ENCODE measurements around the gene FXYD5.
"Not testable (repeated sequence)": the region's sequence is repeated elsewhere in the genome, so short reads cannot be mapped to it uniquely, and the experiment has no call there.

The FXYD5 gene

GRCh38 chr19:35184884-35185283 is 30.3 kb downstream of the FXYD5 start:
- Histone ChIP-seq H3K27ac (ENCODE audit: low read length) (no peak overlapping the region), H3K9me3 (ENCODE audit: control insufficient read depth in 2 of 2, low read length in 2 of 2) (peaks cover 0 to 3% of the 10 kb centered on the region in 2 donors), H3K4me1 (ENCODE audit: control insufficient read depth, insufficient read depth, low read length) (no peaks in the 10 kb centered on the region), H3K36me3 (ENCODE audit: control insufficient read depth in 2 of 2, insufficient read depth in 2 of 2, low read length in 2 of 2) (no peaks in the 10 kb centered on the region), H3K4me3 (ENCODE audit: low read length in 2 of 2) (no peak overlapping the region), H3K27me3 (ENCODE audit: control insufficient read depth in 1 of 2, insufficient read depth in 2 of 2, low read length in 2 of 2) (no peaks in the 10 kb centered on the region), H3K9ac (ENCODE audit: low read length in 2 of 2) (no peak overlapping the region)

GRCh38 chr19:35194012-35194984 is 39.8 kb downstream of the FXYD5 start:
- Histone ChIP-seq H3K27ac (ENCODE audit: low read length) (no peak overlapping the region), H3K27me3 (ENCODE audit: control insufficient read depth in 1 of 2, insufficient read depth in 2 of 2, low read length in 2 of 2) (peaks cover 0 to 5% of the 10 kb centered on the region in 2 donors), H3K36me3 (ENCODE audit: control insufficient read depth in 2 of 2, insufficient read depth in 2 of 2, low read length in 2 of 2) (no peaks in the 10 kb centered on the region), H3K9me3 (ENCODE audit: control insufficient read depth in 2 of 2, low read length in 2 of 2) (peaks cover 0 to 3% of the 10 kb centered on the region in 2 donors), H3K4me1 (ENCODE audit: control insufficient read depth, insufficient read depth, low read length) (no peaks in the 10 kb centered on the region), H3K4me3 (ENCODE audit: low read length in 2 of 2) (no peak overlapping the region), H3K9ac (ENCODE audit: low read length in 2 of 2) (no peak overlapping the region)

- H3K27me3 ChIP-seq (ENCODE audit: control insufficient read depth in 1 of 2, insufficient read depth in 2 of 2, low read length in 2 of 2): peaks cover 0 to 7% of the 10 kb centered on the region in 2 donors
- no peak overlapping the region for H3K27ac ChIP-seq (ENCODE audit: low read length)
- H3K4me3 ChIP-seq (ENCODE audit: low read length in 2 of 2): no peak overlapping the region
- H3K9ac ChIP-seq (ENCODE audit: low read length in 2 of 2): no peak overlapping the region
- H3K4me1 ChIP-seq (ENCODE audit: control insufficient read depth, insufficient read depth, low read length): no peaks in the 10 kb centered on the region
- H3K36me3 ChIP-seq (ENCODE audit: control insufficient read depth in 2 of 2, insufficient read depth in 2 of 2, low read length in 2 of 2): no peaks in the 10 kb centered on the region
- H3K9me3 ChIP-seq (ENCODE audit: control insufficient read depth in 2 of 2, low read length in 2 of 2): peaks cover 0 to 3% of the 10 kb centered on the region in 2 donors
These were observed 41.3 kb downstream of the FXYD5 start for GRCh38 chr19:35195830-35196229.

- H3K9me3 ChIP-seq (ENCODE audit: control insufficient read depth in 2 of 2, low read length in 2 of 2); H3K27ac ChIP-seq (ENCODE audit: low read length); H3K27me3 ChIP-seq (ENCODE audit: control insufficient read depth in 1 of 2, insufficient read depth in 2 of 2, low read length in 2 of 2); H3K36me3 ChIP-seq (ENCODE audit: control insufficient read depth in 2 of 2, insufficient read depth in 2 of 2, low read length in 2 of 2); H3K4me3 ChIP-seq (ENCODE audit: low read length in 2 of 2); H3K9ac ChIP-seq (ENCODE audit: low read length in 2 of 2); H3K4me1 ChIP-seq (ENCODE audit: control insufficient read depth, insufficient read depth, low read length): not testable (repeated sequence)
These were observed 42.3 kb downstream of the FXYD5 start for GRCh38 chr19:35196861-35197260.

GRCh38 chr19:35199481-35199880 is 44.9 kb downstream of the FXYD5 start:
- Histone ChIP-seq H3K27ac (ENCODE audit: low read length) (no peak overlapping the region), H3K4me3 (ENCODE audit: low read length in 2 of 2) (no peak overlapping the region), H3K9me3 (ENCODE audit: control insufficient read depth in 2 of 2, low read length in 2 of 2) (no peaks in the 10 kb centered on the region), H3K36me3 (ENCODE audit: control insufficient read depth in 2 of 2, insufficient read depth in 2 of 2, low read length in 2 of 2) (no peaks in the 10 kb centered on the region), H3K4me1 (ENCODE audit: control insufficient read depth, insufficient read depth, low read length) (no peaks in the 10 kb centered on the region), H3K9ac (ENCODE audit: low read length in 2 of 2) (no peak overlapping the region), H3K27me3 (ENCODE audit: control insufficient read depth in 1 of 2, insufficient read depth in 2 of 2, low read length in 2 of 2) (peaks cover 0 to 9% of the 10 kb centered on the region in 2 donors)

GRCh38 chr19:35202722-35203688 is 48.5 kb downstream of the FXYD5 start:
- Histone ChIP-seq H3K4me1 (ENCODE audit: control insufficient read depth, insufficient read depth, low read length) (no peaks in the 10 kb centered on the region), H3K27me3 (ENCODE audit: control insufficient read depth in 1 of 2, insufficient read depth in 2 of 2, low read length in 2 of 2) (peaks cover 0 to 13% of the 10 kb centered on the region in 2 donors), H3K4me3 (ENCODE audit: low read length in 2 of 2) (no peak overlapping the region), H3K27ac (ENCODE audit: low read length) (no peak overlapping the region), H3K9me3 (ENCODE audit: control insufficient read depth in 2 of 2, low read length in 2 of 2) (no peaks in the 10 kb centered on the region), H3K36me3 (ENCODE audit: control insufficient read depth in 2 of 2, insufficient read depth in 2 of 2, low read length in 2 of 2) (no peaks in the 10 kb centered on the region), H3K9ac (ENCODE audit: low read length in 2 of 2) (no peak overlapping the region)

- no peak overlapping the region for H3K27ac ChIP-seq (ENCODE audit: low read length)
- H3K9me3 ChIP-seq (ENCODE audit: control insufficient read depth in 2 of 2, low read length in 2 of 2): no peaks in the 10 kb centered on the region
These were observed 50.5 kb downstream of the FXYD5 start for GRCh38 chr19:35204799-35205732.

GRCh38 chr19:35205733-35206323 is 51.3 kb downstream of the FXYD5 start:
- Histone ChIP-seq H3K36me3 (ENCODE audit: control insufficient read depth in 2 of 2, insufficient read depth in 2 of 2, low read length in 2 of 2) (no peaks in the 10 kb centered on the region), H3K9me3 (ENCODE audit: control insufficient read depth in 2 of 2, low read length in 2 of 2) (no peaks in the 10 kb centered on the region), H3K27me3 (ENCODE audit: control insufficient read depth in 1 of 2, insufficient read depth in 2 of 2, low read length in 2 of 2) (peaks cover 0 to 9% of the 10 kb centered on the region in 2 donors), H3K9ac (ENCODE audit: low read length in 2 of 2) (no peak overlapping the region), H3K4me1 (ENCODE audit: control insufficient read depth, insufficient read depth, low read length) (no peaks in the 10 kb centered on the region), H3K4me3 (ENCODE audit: low read length in 2 of 2) (no peak overlapping the region), H3K27ac (ENCODE audit: low read length) (no peak overlapping the region)

More at GRCh38 chr19:35204799-35205732, 50.5 kb downstream of the FXYD5 start:
- H3K4me1 ChIP-seq (ENCODE audit: control insufficient read depth, insufficient read depth, low read length): no peaks in the 10 kb centered on the region
- H3K36me3 ChIP-seq (ENCODE audit: control insufficient read depth in 2 of 2, insufficient read depth in 2 of 2, low read length in 2 of 2): no peaks in the 10 kb centered on the region
- H3K9ac ChIP-seq (ENCODE audit: low read length in 2 of 2): no peak overlapping the region
- peaks cover 0 to 8% of the 10 kb centered on the region in 2 donors for H3K27me3 ChIP-seq (ENCODE audit: control insufficient read depth in 1 of 2, insufficient read depth in 2 of 2, low read length in 2 of 2)
- no peak overlapping the region for H3K4me3 ChIP-seq (ENCODE audit: low read length in 2 of 2)

- H3K27ac ChIP-seq (ENCODE audit: low read length): no peak overlapping the region
These were observed 51.8 kb downstream of the FXYD5 start for GRCh38 chr19:35206379-35206778.

More at GRCh38 chr19:35206379-35206778, 51.8 kb downstream of the FXYD5 start:
- H3K36me3 ChIP-seq (ENCODE audit: control insufficient read depth in 2 of 2, insufficient read depth in 2 of 2, low read length in 2 of 2): no peaks in the 10 kb centered on the region
- peaks cover 0 to 8% of the 10 kb centered on the region in 2 donors for H3K27me3 ChIP-seq (ENCODE audit: control insufficient read depth in 1 of 2, insufficient read depth in 2 of 2, low read length in 2 of 2)
- no peaks in the 10 kb centered on the region for H3K4me1 ChIP-seq (ENCODE audit: control insufficient read depth, insufficient read depth, low read length)
- H3K9me3 ChIP-seq (ENCODE audit: control insufficient read depth in 2 of 2, low read length in 2 of 2): no peaks in the 10 kb centered on the region
- H3K9ac ChIP-seq (ENCODE audit: low read length in 2 of 2): no peak overlapping the region
- no peak overlapping the region for H3K4me3 ChIP-seq (ENCODE audit: low read length in 2 of 2)

All from stomach smooth muscle (tissue), 2 donors.